Breast epithelium (tissue), 3 donors: Measurements from ENCODE around the gene BCL10.

Experiments used
- POLR2A ChIP-seq: fragments of 450-650 bp; IDR thresholded peaks from one replicate; pipeline ENCODE4 v1.6.1; 2016; ENCODE audit warnings: antibody characterized with exemption, mild to moderate bottlenecking, moderate library complexity
- POLR2AphosphoS5 ChIP-seq, 3 donors: sonication (generic); formaldehyde crosslinking; IDR thresholded peaks; one replicate each; pipeline ENCODE4 v1.6.1; 2017; ENCODE audit warnings: antibody characterized with exemption in 3 of 3
- TF ChIP-seq, protein P1 (sequence below), 3 donors: fragments of 450-650 bp; IDR thresholded peaks; one replicate each; pipeline ENCODE4 v1.5.1; 2016 to 2017; ENCODE audit warnings: antibody characterized with exemption in 3 of 3, mild to moderate bottlenecking in 3 of 3, moderate library complexity in 3 of 3

DNA sequence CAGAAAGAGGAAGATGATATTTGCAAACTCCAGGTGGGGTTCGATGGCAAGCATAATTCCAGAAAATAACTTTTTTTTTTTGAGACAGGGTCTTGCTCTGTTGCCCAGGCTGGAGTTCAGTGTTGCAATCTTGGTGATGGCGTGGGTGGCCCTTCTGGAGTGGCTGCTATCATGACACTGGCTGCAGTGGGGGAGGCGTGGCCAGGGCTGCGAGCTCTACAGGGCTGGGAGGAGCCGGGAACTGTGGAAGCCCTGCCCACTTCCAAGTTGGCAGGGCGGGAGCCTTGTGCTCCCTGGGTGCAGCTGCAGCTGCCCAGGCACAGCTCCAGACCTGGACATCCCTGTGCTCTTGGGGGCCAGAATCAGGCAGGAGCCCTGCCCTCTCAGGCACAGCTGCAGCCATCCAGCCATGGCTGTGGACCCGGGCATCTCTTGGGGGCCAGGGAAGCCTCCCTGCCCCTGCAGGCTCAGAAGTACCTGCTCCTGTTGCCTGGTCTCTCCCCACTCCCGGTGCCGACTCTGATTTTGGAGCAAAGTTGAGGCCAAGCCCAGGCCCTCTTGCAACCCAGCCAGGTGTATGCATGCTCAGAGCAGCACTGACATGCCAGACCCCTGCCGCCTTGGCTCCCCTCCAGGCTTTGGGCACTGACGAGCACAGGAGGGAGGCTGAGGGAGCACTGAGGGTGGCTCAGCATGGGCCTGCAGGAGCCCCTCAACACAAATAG, 7.2 kb upstream of the BCL10 start:
- TF ChIP-seq, protein P1, sequence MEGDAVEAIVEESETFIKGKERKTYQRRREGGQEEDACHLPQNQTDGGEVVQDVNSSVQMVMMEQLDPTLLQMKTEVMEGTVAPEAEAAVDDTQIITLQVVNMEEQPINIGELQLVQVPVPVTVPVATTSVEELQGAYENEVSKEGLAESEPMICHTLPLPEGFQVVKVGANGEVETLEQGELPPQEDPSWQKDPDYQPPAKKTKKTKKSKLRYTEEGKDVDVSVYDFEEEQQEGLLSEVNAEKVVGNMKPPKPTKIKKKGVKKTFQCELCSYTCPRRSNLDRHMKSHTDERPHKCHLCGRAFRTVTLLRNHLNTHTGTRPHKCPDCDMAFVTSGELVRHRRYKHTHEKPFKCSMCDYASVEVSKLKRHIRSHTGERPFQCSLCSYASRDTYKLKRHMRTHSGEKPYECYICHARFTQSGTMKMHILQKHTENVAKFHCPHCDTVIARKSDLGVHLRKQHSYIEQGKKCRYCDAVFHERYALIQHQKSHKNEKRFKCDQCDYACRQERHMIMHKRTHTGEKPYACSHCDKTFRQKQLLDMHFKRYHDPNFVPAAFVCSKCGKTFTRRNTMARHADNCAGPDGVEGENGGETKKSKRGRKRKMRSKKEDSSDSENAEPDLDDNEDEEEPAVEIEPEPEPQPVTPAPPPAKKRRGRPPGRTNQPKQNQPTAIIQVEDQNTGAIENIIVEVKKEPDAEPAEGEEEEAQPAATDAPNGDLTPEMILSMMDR (IDR thresholded peaks at IDR 0.05) = no peak
- TF ChIP-seq POLR2A = no peak
- TF ChIP-seq POLR2AphosphoS5 (IDR thresholded peaks at IDR 0.05) = no peak
